Liver (tissue), 9 donors: Measurements from ENCODE around the gene MED15. TPM values are rescaled to one million over a fixed set of nuclear protein-coding genes. Genes with fewer than 3 reads are reported as not detected.

Source experiments
- DNase-seq: peaks from one replicate; pipeline ENCODE4 v3.0.0-alpha.2; 2017; ENCODE audit warnings: low spot score
- H3K27ac ChIP-seq, 2 donors: one replicate each; pipeline ENCODE4 v1.7.0; 2013; ENCODE audit warnings: inconsistent platforms in 2 of 2, low read length in 2 of 2, control low read depth in 1 of 2, low read depth in 1 of 2, mild to moderate bottlenecking in 1 of 2
- H3K27me3 ChIP-seq, 4 donors: one replicate each; pipeline versions ENCODE4 v1.6.1 to v1.7.0; 2013; ENCODE audit warnings: low read length in 3 of 4, inconsistent platforms in 1 of 4, mild to moderate bottlenecking in 1 of 4, moderate library complexity in 1 of 4; ENCODE audit not compliant: control insufficient read depth in 4 of 4, insufficient read depth in 4 of 4
- H3K36me3 ChIP-seq, 4 donors: one replicate each; pipeline versions ENCODE4 v1.6.1 to v1.7.0; 2013; ENCODE audit warnings: low read length in 3 of 4, mild to moderate bottlenecking in 3 of 4, low read depth in 1 of 4, moderate library complexity in 1 of 4; ENCODE audit not compliant: control insufficient read depth in 4 of 4, insufficient read depth in 3 of 4
- H3K4me1 ChIP-seq, 4 donors: one replicate each; pipeline versions ENCODE4 v1.6.1 to v1.7.0; 2013; ENCODE audit warnings: low read length in 3 of 4, mild to moderate bottlenecking in 3 of 4, moderate library complexity in 1 of 4; ENCODE audit not compliant: control insufficient read depth in 4 of 4, insufficient read depth in 4 of 4
- H3K4me3 ChIP-seq, 3 donors: one replicate each; pipeline versions ENCODE4 v1.6.1 to v1.7.0; 2013; ENCODE audit warnings: low read length in 3 of 3, control low read depth in 1 of 3, low read depth in 1 of 3, mild to moderate bottlenecking in 1 of 3
- H3K9ac ChIP-seq, 2 donors: one replicate each; pipeline ENCODE4 v1.7.0; 2013; ENCODE audit warnings: low read length in 2 of 2, mild to moderate bottlenecking in 2 of 2, moderate library complexity in 2 of 2, control low read depth in 1 of 2, low read depth in 1 of 2
- H3K9me3 ChIP-seq, 4 donors: one replicate each; pipeline versions ENCODE4 v1.6.1 to v1.7.0; 2013; ENCODE audit warnings: low read length in 3 of 4; ENCODE audit not compliant: control insufficient read depth in 4 of 4
- ATF3 ChIP-seq: IDR thresholded peaks from 2 replicates; pipeline ENCODE4 v1.6.1; 2016; ENCODE audit warnings: antibody characterized with exemption
- CTCF ChIP-seq: fragments of 150-350 bp; IDR thresholded peaks from 2 replicates; pipeline ENCODE4 v1.5.1; 2017; ENCODE audit warnings: improper control_type of control experiment, low read depth, low read length; ENCODE audit not compliant: missing input control
- FOXA1 ChIP-seq: IDR thresholded peaks from 2 replicates; pipeline ENCODE4 v1.6.1; 2016; ENCODE audit warnings: antibody characterized with exemption
- FOXA2 ChIP-seq: IDR thresholded peaks from 2 replicates; pipeline ENCODE4 v1.6.1; 2016; ENCODE audit warnings: antibody characterized with exemption
- GABPA ChIP-seq, 2 donors: IDR thresholded peaks in 1 of 2; conservative IDR thresholded peaks in 1 of 2; 2 replicates each; pipeline ENCODE4 v1.6.1; 2016; ENCODE audit warnings: antibody characterized with exemption in 2 of 2, mild to moderate bottlenecking in 1 of 2, moderate library complexity in 1 of 2
- HNF4A ChIP-seq, 2 donors: conservative IDR thresholded peaks; 2 replicates each; pipeline ENCODE4 v1.6.1; 2016; ENCODE audit warnings: antibody characterized with exemption in 2 of 2, mild to moderate bottlenecking in 2 of 2
- HNF4G ChIP-seq: IDR thresholded peaks from 2 replicates; pipeline ENCODE4 v1.6.1; 2016; ENCODE audit warnings: antibody characterized with exemption
- JUND ChIP-seq, 2 donors: IDR thresholded peaks; 2 replicates each; pipeline ENCODE4 v1.6.1; 2016; ENCODE audit warnings: antibody characterized with exemption in 2 of 2
- MAX ChIP-seq: IDR thresholded peaks from 2 replicates; pipeline ENCODE4 v1.6.1; 2016; ENCODE audit warnings: antibody characterized with exemption
- NR2F2 ChIP-seq: IDR thresholded peaks from 2 replicates; pipeline ENCODE4 v1.6.1; 2016; ENCODE audit warnings: antibody characterized with exemption
- RAD21 ChIP-seq, 2 donors: IDR thresholded peaks; 2 replicates each; pipeline ENCODE4 v1.6.1; 2016; ENCODE audit warnings: antibody characterized with exemption in 2 of 2, mild to moderate bottlenecking in 2 of 2
- REST ChIP-seq: IDR thresholded peaks from 2 replicates; pipeline ENCODE4 v1.6.1; 2016; ENCODE audit warnings: antibody characterized with exemption, mild to moderate bottlenecking
- RXRA ChIP-seq, 2 donors: IDR thresholded peaks; 2 replicates each; pipeline ENCODE4 v1.6.1; 2017 to 2018; ENCODE audit warnings: antibody characterized with exemption in 2 of 2, mild to moderate bottlenecking in 1 of 2
- SP1 ChIP-seq: IDR thresholded peaks from 2 replicates; pipeline ENCODE4 v1.6.1; 2018; ENCODE audit warnings: antibody characterized with exemption, mild to moderate bottlenecking
- TAF1 ChIP-seq: conservative IDR thresholded peaks from 2 replicates; pipeline ENCODE4 v1.6.1; 2016; ENCODE audit warnings: antibody characterized with exemption, mild to moderate bottlenecking
- YY1 ChIP-seq: IDR thresholded peaks from 2 replicates; pipeline ENCODE4 v1.6.1; 2016; ENCODE audit warnings: antibody characterized with exemption, mild to moderate bottlenecking
- ZBTB33 ChIP-seq: IDR thresholded peaks from 2 replicates; pipeline ENCODE4 v1.6.1; 2016; ENCODE audit warnings: antibody characterized with exemption
- WGBS: extraction: QIAGEN DNeasy Blood & Tissue Kit; methylation state at CpG from one replicate; pipeline ENCODE4 v1.1.7; 2013; 5-methylcytosine and 5-hydroxymethylcytosine counted together
- polyA plus RNA-seq, 2 donors: library from polyadenylated mRNA; stranded (reverse) in 1 of 2; unstranded in 1 of 2; fragments of 200-250 nt in 1 of 2; fragments of >200 nt in 1 of 2; fragmentation: Nextera tagmentation in 1 of 2; extraction: Ambion mirVana in 1 of 2; gene quantifications; one replicate each; pipeline versions ENCODE4 v1.2.1 to v1.2.3, GENCODE V29; 2013 to 2015
- total RNA-seq, 2 donors: library from RNA; depleted of rRNA; stranded (reverse); fragments of >200 nt; gene quantifications; one replicate each; pipeline ENCODE4 v1.2.3, GENCODE V29; 2014
- donor health status: healthy.
- donor health status: healthy.
- donor health status: healthy.
- donor health status: healthy.
- donor health status: healthy.

Gene MED15
- total and polyA plus RNA-seq, 4 donors, result 9.7 to 28.0 (median 16.2) TPM

- Histone ChIP-seq H3K36me3 (no peaks in the 10 kb centered on the region), H3K27me3 (no peaks in the 10 kb centered on the region), H3K9ac (no peak overlapping the region), H3K4me3 (no peak overlapping the region), H3K27ac (no peak overlapping the region), H3K4me1 (peaks cover 0 to under 1% (median 0%) of the 10 kb centered on the region in 4 donors), H3K9me3 (no peaks in the 10 kb centered on the region)
- 87% methylated on average over 7 of the region's 7 CpGs for WGBS
- no peak for DNase-seq
- TF ChIP-seq TAF1 (no peak), CTCF (no peak), SP1 (no peak), REST (no peak), ATF3 (no peak), HNF4G (no peak), FOXA2 (no peak), YY1 (no peak), FOXA1 (no peak), NR2F2 (no peak)
Observed at GRCh38 chr22:20601308-20601707, 93.9 kb downstream of the MED15 start.

GRCh38 chr22:20602609-20603164, 95.3 kb downstream of the MED15 start:
- H3K36me3 ChIP-seq, result no peaks in the 10 kb centered on the region
- DNase-seq, result no peak
- 85% methylated on average over 8 of the region's 8 CpGs for WGBS
- H3K9me3 ChIP-seq, result no peaks in the 10 kb centered on the region
- H3K9ac ChIP-seq, result no peak overlapping the region
- peaks cover 0 to 8% (median 0%) of the 10 kb centered on the region in 4 donors for H3K4me1 ChIP-seq
- H3K4me3 ChIP-seq, result no peak overlapping the region
- no peaks in the 10 kb centered on the region for H3K27me3 ChIP-seq
- H3K27ac ChIP-seq, result no peak overlapping the region
- no peak for TF ChIP-seq FOXA1
- no peak for TF ChIP-seq RXRA (IDR thresholded peaks at IDR 0.05)
- TF ChIP-seq SP1, result no peak
- TF ChIP-seq REST, result no peak
- no peak for TF ChIP-seq RAD21 (IDR thresholded peaks at IDR 0.05)
- no peak for TF ChIP-seq TAF1
- TF ChIP-seq HNF4G, result no peak
- no peak for TF ChIP-seq ZBTB33
- no peak for TF ChIP-seq CTCF
- no peak for TF ChIP-seq FOXA2
- TF ChIP-seq JUND (IDR thresholded peaks at IDR 0.05), result no peak
- TF ChIP-seq HNF4A (conservative IDR thresholded peaks at IDR 0.05), result no peak
- TF ChIP-seq ATF3, result no peak
- TF ChIP-seq MAX, result no peak
- no peak for TF ChIP-seq YY1
- TF ChIP-seq NR2F2, result no peak
- TF ChIP-seq GABPA (IDR thresholded peaks at IDR 0.05 in 1 of 2, conservative IDR thresholded peaks at IDR 0.05 in 1 of 2), result no peak
